HEK293T (cell line): Measurements from ENCODE around the gene ANGPTL7.

Experiments used
- BHLHE40 ChIP-seq: fragments of 450-650 bp; IDR thresholded peaks from 2 replicates; pipeline ENCODE4 v1.6.1; 2016; ENCODE audit warnings: mild to moderate bottlenecking, moderate library complexity, borderline replicate concordance
- FOXK2 ChIP-seq: fragments of 450-650 bp; IDR thresholded peaks from 2 replicates; pipeline ENCODE4 v1.6.1; 2016; ENCODE audit warnings: mild to moderate bottlenecking
- FOXM1 ChIP-seq: fragments of 450-650 bp; IDR thresholded peaks from 2 replicates; pipeline ENCODE4 v1.6.1; 2017; ENCODE audit warnings: mild to moderate bottlenecking, borderline replicate concordance
- NFRKB ChIP-seq: fragments of 450-650 bp; IDR thresholded peaks from 2 replicates; pipeline ENCODE4 v1.6.1; 2016; ENCODE audit warnings: mild to moderate bottlenecking, moderate library complexity
- PKNOX1 ChIP-seq: fragments of 450-650 bp; IDR thresholded peaks from 2 replicates; pipeline ENCODE4 v1.6.1; 2016
- TARDBP ChIP-seq: fragments of 450-650 bp; IDR thresholded peaks from 2 replicates; pipeline ENCODE4 v1.6.1; 2016
- ZNF384 ChIP-seq: fragments of 450-650 bp; IDR thresholded peaks from 2 replicates; pipeline ENCODE4 v1.6.1; 2016

GRCh38 chr1:11211461-11211860, 22.3 kb downstream of the ANGPTL7 start:
- TF ChIP-seq TARDBP (no peak), PKNOX1 (no peak), NFRKB (no peak), FOXK2 (no peak), ZNF384 (no peak), BHLHE40 (no peak), FOXM1 (no peak)
